ENCODE measurements around the gene PAQR5. TPM values are rescaled to one million over a fixed set of nuclear protein-coding genes. Genes with fewer than 3 reads are reported as not detected.

The PAQR5 gene
- total RNA-seq, 1 donor from 2014 or later: 1.5 TPM

- no peaks in the 10 kb centered on the region for H3K27me3 Mint-ChIP-seq (ENCODE audit: unreplicated experiment)
- H3K9me3 Mint-ChIP-seq (ENCODE audit: unreplicated experiment): no peaks in the 10 kb centered on the region
- DNase-seq (ENCODE audit: extremely low spot score, unreplicated experiment): no peak
- no peak overlapping the region for H3K27ac Mint-ChIP-seq (ENCODE audit: unreplicated experiment)
- no peak for TF ChIP-seq CTCF (IDR thresholded peaks at IDR 0.05)
- H3K4me3 Mint-ChIP-seq (ENCODE audit: unreplicated experiment): no peak overlapping the region
- no peaks in the 10 kb centered on the region for H3K36me3 Mint-ChIP-seq (ENCODE audit: unreplicated experiment)
- peaks cover 9% of the 10 kb centered on the region for H3K4me1 Mint-ChIP-seq (ENCODE audit: unreplicated experiment)
These were observed 25.9 kb downstream of the PAQR5 start for GRCh38 chr15:69324565-69324964.

DNA sequence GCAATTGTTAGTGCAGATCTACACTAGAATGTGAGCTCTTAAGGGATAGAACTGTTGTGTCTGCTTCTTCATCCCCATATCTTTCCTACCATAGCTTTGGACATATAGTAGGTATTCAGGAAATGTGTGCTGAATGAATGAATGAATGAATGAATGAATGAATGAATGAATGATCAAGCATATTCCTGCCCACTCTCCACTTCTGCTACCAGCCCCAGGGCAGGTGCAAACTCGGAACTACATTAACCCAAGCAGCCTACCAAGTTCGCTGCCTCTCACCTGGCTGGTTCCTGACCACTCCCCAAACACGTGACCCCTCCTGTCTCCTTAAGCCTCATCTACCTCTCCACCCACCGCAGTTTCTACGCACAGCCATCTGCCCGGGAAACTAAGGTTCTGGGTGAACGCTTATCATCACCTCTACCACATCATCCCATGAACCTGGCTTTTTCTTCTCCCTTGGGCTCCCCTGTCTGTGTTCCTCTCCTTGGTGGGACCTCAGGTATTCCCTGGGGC, 26.8 kb downstream of the PAQR5 start:
- Mint-ChIP-seq H3K4me3 (ENCODE audit: unreplicated experiment) (no peak overlapping the region), H3K9me3 (ENCODE audit: unreplicated experiment) (no peaks in the 10 kb centered on the region), H3K4me1 (ENCODE audit: unreplicated experiment) (peaks cover 8% of the 10 kb centered on the region), H3K36me3 (ENCODE audit: unreplicated experiment) (no peaks in the 10 kb centered on the region), H3K27me3 (ENCODE audit: unreplicated experiment) (no peaks in the 10 kb centered on the region), H3K27ac (ENCODE audit: unreplicated experiment) (no peak overlapping the region)
- DNase-seq (ENCODE audit: extremely low spot score, unreplicated experiment): no peak
- no peak for TF ChIP-seq CTCF (IDR thresholded peaks at IDR 0.05)

DNA sequence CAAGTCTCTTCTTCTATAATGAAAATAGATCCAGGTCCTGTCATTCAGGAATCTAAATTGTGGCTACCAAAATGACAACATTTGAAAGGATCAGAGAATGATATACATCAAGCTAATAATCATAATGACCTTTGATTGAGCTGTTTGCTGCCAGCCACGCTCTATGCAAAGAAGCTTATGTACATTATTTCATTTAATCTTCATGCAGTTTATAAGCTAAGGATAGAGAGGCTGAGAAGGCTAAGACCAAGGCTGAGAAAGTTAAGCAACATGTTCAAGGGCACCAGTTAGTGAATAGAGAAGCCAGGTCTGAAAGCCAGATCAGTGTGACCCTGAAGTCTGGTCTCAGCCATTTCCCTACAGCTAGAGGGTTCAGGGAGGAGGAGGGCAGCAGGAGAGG, 29.4 kb downstream of the PAQR5 start:
- Mint-ChIP-seq H3K27ac (ENCODE audit: unreplicated experiment) (no peak overlapping the region), H3K36me3 (ENCODE audit: unreplicated experiment) (no peaks in the 10 kb centered on the region), H3K4me1 (ENCODE audit: unreplicated experiment) (peaks cover 6% of the 10 kb centered on the region), H3K4me3 (ENCODE audit: unreplicated experiment) (no peak overlapping the region), H3K9me3 (ENCODE audit: unreplicated experiment) (no peaks in the 10 kb centered on the region), H3K27me3 (ENCODE audit: unreplicated experiment) (no peaks in the 10 kb centered on the region)
- no peak for DNase-seq (ENCODE audit: extremely low spot score, unreplicated experiment)
- no peak for TF ChIP-seq CTCF (IDR thresholded peaks at IDR 0.05)

DNA sequence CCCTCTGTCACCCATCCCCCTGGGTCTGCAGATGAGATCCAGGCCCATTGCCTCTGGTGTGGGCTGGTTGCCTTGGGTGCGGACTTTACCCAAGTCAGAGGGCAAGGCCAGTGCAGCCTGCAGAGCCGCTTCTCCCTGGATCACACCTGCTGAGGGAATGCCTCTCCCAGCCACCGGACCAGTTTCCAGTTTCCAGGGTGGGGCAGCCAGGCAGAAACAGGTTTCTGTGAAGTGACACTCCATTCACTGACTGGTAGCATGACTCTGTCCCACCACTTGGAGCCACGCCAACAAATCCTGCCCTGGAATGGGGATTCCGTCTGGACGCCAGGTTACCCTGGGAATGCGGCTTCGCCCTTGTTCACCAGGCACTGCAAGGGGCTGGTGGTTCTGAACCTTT, 30.0 kb downstream of the PAQR5 start:
- H3K4me3 Mint-ChIP-seq (ENCODE audit: unreplicated experiment): no peak overlapping the region

DNA sequence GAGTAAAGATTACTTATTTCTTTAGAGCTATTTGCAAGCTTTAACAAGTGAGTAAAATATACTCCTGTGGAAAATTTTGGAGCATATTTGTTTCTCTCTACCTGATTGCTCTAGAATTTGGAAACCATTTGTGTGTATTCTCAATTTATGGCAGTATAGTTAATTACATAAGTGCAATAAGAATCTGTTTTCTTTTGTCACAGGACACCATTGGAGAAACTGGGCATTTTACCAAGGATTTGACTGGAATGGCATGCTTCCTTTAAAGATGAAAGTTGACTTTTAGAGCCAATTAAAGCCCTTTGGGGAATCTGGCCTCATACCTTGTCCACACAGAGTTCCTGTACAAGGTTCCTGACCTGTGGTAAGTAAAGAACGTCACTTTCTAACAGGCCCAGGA, 38.4 kb downstream of the PAQR5 start:
- DNase-seq (ENCODE audit: extremely low spot score, unreplicated experiment): no peak

More for the DNA sequence above, 30.0 kb downstream of the PAQR5 start:
- H3K4me1 Mint-ChIP-seq (ENCODE audit: unreplicated experiment): peaks cover 6% of the 10 kb centered on the region
- no peaks in the 10 kb centered on the region for H3K36me3 Mint-ChIP-seq (ENCODE audit: unreplicated experiment)
- no peak overlapping the region for H3K27ac Mint-ChIP-seq (ENCODE audit: unreplicated experiment)
- TF ChIP-seq CTCF (IDR thresholded peaks at IDR 0.05): no peak
- no peaks in the 10 kb centered on the region for H3K9me3 Mint-ChIP-seq (ENCODE audit: unreplicated experiment)
- DNase-seq (ENCODE audit: extremely low spot score, unreplicated experiment): no peak
- no peaks in the 10 kb centered on the region for H3K27me3 Mint-ChIP-seq (ENCODE audit: unreplicated experiment)

More for the DNA sequence above, 38.4 kb downstream of the PAQR5 start:
- no peaks in the 10 kb centered on the region for H3K36me3 Mint-ChIP-seq (ENCODE audit: unreplicated experiment)
- H3K4me1 Mint-ChIP-seq (ENCODE audit: unreplicated experiment): peaks cover 7% of the 10 kb centered on the region
- no peak for TF ChIP-seq CTCF (IDR thresholded peaks at IDR 0.05)
- H3K4me3 Mint-ChIP-seq (ENCODE audit: unreplicated experiment): no peak overlapping the region
- H3K27me3 Mint-ChIP-seq (ENCODE audit: unreplicated experiment): no peaks in the 10 kb centered on the region
- no peaks in the 10 kb centered on the region for H3K9me3 Mint-ChIP-seq (ENCODE audit: unreplicated experiment)
- no peak overlapping the region for H3K27ac Mint-ChIP-seq (ENCODE audit: unreplicated experiment)
